Measurements from ENCODE around the gene MMP23B. TPM values are rescaled to one million over a fixed set of nuclear protein-coding genes. Genes with fewer than 3 reads are reported as not detected.

Gene MMP23B
- total RNA-seq = 1 to 10 TPM in 3 of 4 donors, under 1 TPM in 1; 0.67 to 7.8 (median 3.5) TPM

- no peak for DNase-seq
- WGBS, 2 donors = 23% methylated on average over 4 of the region's 48 CpGs; no CpG with 5 or more reads in 1 of the 2 donors
- peaks cover 15 to 17% of the 10 kb centered on the region in 2 donors for H3K36me3 ChIP-seq
- H3K9me3 ChIP-seq = no peaks in the 10 kb centered on the region
- no peak within 1 kb of the TSS for H3K4me3 ChIP-seq (replicated peaks in 1 of 3)
- intact Hi-C loops (cut with DNase I) = no loop called here
- H3K27me3 ChIP-seq = peaks cover 17% of the 10 kb centered on the region
- H3K4me1 ChIP-seq = peaks cover 0 to 10% of the 10 kb centered on the region in 2 donors
- TF ChIP-seq POLR2A (IDR thresholded peaks at IDR 0.05) = no peak
- no peak for TF ChIP-seq CTCF (IDR thresholded peaks at IDR 0.05)
- H3K27ac ChIP-seq = peak within 1 kb of the TSS in 2 of 3 donors; percentile 33 to 61
Measured at GRCh38 chr1:1631782-1632420, at the start of gene MMP23B. TSS of gene MMP23B (plus strand) at chr1:1632173. CDS start at chr1:1632219, 46 bp downstream.

GRCh38 chr1:1582585-1583346, 49.2 kb upstream of the MMP23B start:
- peaks cover 0 to 10% of the 10 kb centered on the region in 2 donors for H3K4me1 ChIP-seq
- intact Hi-C loops (cut with DNase I) = no loop called here
- no peak overlapping the region for H3K27ac ChIP-seq
- no peaks in the 10 kb centered on the region for H3K36me3 ChIP-seq
- no peaks in the 10 kb centered on the region for H3K9me3 ChIP-seq
- no peak for TF ChIP-seq CTCF (IDR thresholded peaks at IDR 0.05)
- TF ChIP-seq POLR2A (IDR thresholded peaks at IDR 0.05) = no peak
- DNase-seq = no peak
- 82 to 88% methylated on average over 9 of the region's 9 CpGs for WGBS, 2 donors
- H3K27me3 ChIP-seq = no peaks in the 10 kb centered on the region
- no peak overlapping the region for H3K4me3 ChIP-seq (replicated peaks in 1 of 3)

GRCh38 chr1:1583347-1584010, 48.5 kb upstream of the MMP23B start:
- 84 to 90% methylated on average over 17 to 21 of the region's 23 CpGs for WGBS, 2 donors
- intact Hi-C loops (cut with DNase I) = no loop called here
- DNase-seq = no peak
- no peak for TF ChIP-seq CTCF (IDR thresholded peaks at IDR 0.05)
- no peak for TF ChIP-seq POLR2A (IDR thresholded peaks at IDR 0.05)
- H3K36me3 ChIP-seq = no peaks in the 10 kb centered on the region
- peaks cover 0 to 10% of the 10 kb centered on the region in 2 donors for H3K4me1 ChIP-seq
- no peak overlapping the region for H3K27ac ChIP-seq
- H3K9me3 ChIP-seq = no peaks in the 10 kb centered on the region
- no peak overlapping the region for H3K4me3 ChIP-seq (replicated peaks in 1 of 3)
- no peaks in the 10 kb centered on the region for H3K27me3 ChIP-seq

GRCh38 chr1:1591452-1591851, 40.5 kb upstream of the MMP23B start:
- Histone ChIP-seq H3K27me3 (no peaks in the 10 kb centered on the region), H3K4me3 (replicated peaks in 1 of 3) (no peak overlapping the region), H3K9me3 (no peaks in the 10 kb centered on the region), H3K4me1 (no peaks in the 10 kb centered on the region), H3K36me3 (no peaks in the 10 kb centered on the region), H3K27ac (no peak overlapping the region)
- TF ChIP-seq CTCF (IDR thresholded peaks at IDR 0.05) = no peak
- no peak for TF ChIP-seq POLR2A (IDR thresholded peaks at IDR 0.05)
- WGBS, 2 donors = 86 to 95% methylated on average over 13 of the region's 13 CpGs
- DNase-seq = no peak
- intact Hi-C loops (cut with DNase I) = no loop called here
